Measurements from ENCODE around the gene HOOK2. TPM values are rescaled to one million over a fixed set of nuclear protein-coding genes. Genes with fewer than 3 reads are reported as not detected.
A peak's percentile ranks its signal among the peaks of the same experiment; 100 is the strongest.

The HOOK2 gene
- total and polyA plus RNA-seq, 2 of the 13 experiments (the other 11 are each of a cell fraction or from before 2014, with no cell fraction given): 9.2 to 12.9 TPM

GRCh38 chr19:12789904-12790619, 14.7 kb upstream of the HOOK2 start (continued):
- TF ChIP-seq PATZ1 (CRISPR knock-in tag; IDR thresholded peaks at IDR 0.05): peak; percentile 80
- no peak; the same call in 1 of the 2 replicates for TF ChIP-seq SP4 (CRISPR knock-in tag; IDR thresholded peaks at IDR 0.05)
- TF ChIP-seq SALL1 (CRISPR knock-in tag; IDR thresholded peaks at IDR 0.05): no peak
- TF ChIP-seq ZNF879 (CRISPR knock-in tag; IDR thresholded peaks at IDR 0.05): no peak
- no peak for TF ChIP-seq ZNF562 (CRISPR knock-in tag; IDR thresholded peaks at IDR 0.05; ENCODE audit: borderline replicate concordance)
- no peak for TF ChIP-seq KLF15 (CRISPR knock-in tag; IDR thresholded peaks at IDR 0.05; ENCODE audit: borderline replicate concordance)
- TF ChIP-seq FOXC1 (CRISPR knock-in tag; IDR thresholded peaks at IDR 0.05; ENCODE audit: borderline replicate concordance): no peak
- no peak for TF ChIP-seq SCMH1 (CRISPR knock-in tag; IDR thresholded peaks at IDR 0.05; ENCODE audit: borderline replicate concordance)
- TF ChIP-seq U2AF2 (IDR thresholded peaks at IDR 0.05; ENCODE audit: low read depth, low read length): peak; percentile 93; the same call in 1 of the 2 replicates
- peak; percentile 98 for TF ChIP-seq SRF (IDR thresholded peaks at IDR 0.05; ENCODE audit: low read depth, low read length)
- no peak for TF ChIP-seq ZNF383 (CRISPR knock-in tag; IDR thresholded peaks at IDR 0.05; ENCODE audit: borderline replicate concordance)
- no peak for TF ChIP-seq CCDC6 (CRISPR knock-in tag; IDR thresholded peaks at IDR 0.05)
- TF ChIP-seq RXRA (CRISPR knock-in tag; IDR thresholded peaks at IDR 0.05): peak; percentile 53
- TF ChIP-seq TRIM24 (CRISPR knock-in tag; IDR thresholded peaks at IDR 0.05): no peak
- no peak for TF ChIP-seq ZNF737 (CRISPR knock-in tag; IDR thresholded peaks at IDR 0.05; ENCODE audit: borderline replicate concordance)
- no peak for TF ChIP-seq TARDBP (CRISPR knock-in tag; IDR thresholded peaks at IDR 0.05)
- TF ChIP-seq RAD51 (IDR thresholded peaks at IDR 0.05; ENCODE audit: borderline replicate concordance): no peak
- TF ChIP-seq ZNF547 (CRISPR knock-in tag; IDR thresholded peaks at IDR 0.05): no peak; the same call in 1 of the 2 replicates
- TF ChIP-seq ZNF256 (CRISPR knock-in tag; conservative IDR thresholded peaks at IDR 0.05): no peak
- TF ChIP-seq ZNF275 (CRISPR knock-in tag; IDR thresholded peaks at IDR 0.05; ENCODE audit: borderline replicate concordance): no peak
- TF ChIP-seq ZSCAN9 (CRISPR knock-in tag; IDR thresholded peaks at IDR 0.05; ENCODE audit: borderline replicate concordance): no peak; the same call in 1 of the 2 replicates
- no peak for TF ChIP-seq EP300 (IDR thresholded peaks at IDR 0.05; ENCODE audit: low read depth in 2 of 2, low read length in 2 of 2)
- peak; percentile 39; the same call in 1 of the 2 replicates for TF ChIP-seq EP300 (CRISPR knock-in tag; IDR thresholded peaks at IDR 0.05; ENCODE audit: borderline replicate concordance)
- no peak for TF ChIP-seq HOXA9 (CRISPR knock-in tag; IDR thresholded peaks at IDR 0.05; ENCODE audit: borderline replicate concordance)
- TF ChIP-seq REXO4 (CRISPR knock-in tag; IDR thresholded peaks at IDR 0.05; ENCODE audit: borderline replicate concordance): no peak
- TF ChIP-seq KLF11 (CRISPR knock-in tag; IDR thresholded peaks at IDR 0.05): no peak
- TF ChIP-seq ZBTB7B (CRISPR knock-in tag; IDR thresholded peaks at IDR 0.05): no peak; the same call in none of the 2 replicates
- peak; percentile 41 for TF ChIP-seq MAX (IDR thresholded peaks at IDR 0.05)
- TF ChIP-seq ZNF644 (CRISPR knock-in tag; IDR thresholded peaks at IDR 0.05; ENCODE audit: low read depth): no peak
- no peak for TF ChIP-seq SIX4 (CRISPR knock-in tag; IDR thresholded peaks at IDR 0.05)

Measured in HepG2 (cell line).